Hepatocyte (in vitro differentiated cells): Measurements from ENCODE around the gene DAAM1. TPM values are rescaled to one million over a fixed set of nuclear protein-coding genes. Genes with fewer than 3 reads are reported as not detected.

ENCODE experiments used
- DNase-seq: peaks from one replicate; pipeline ENCODE4 v3.0.0-alpha.2; 2016; ENCODE audit warnings: low spot score
- H2AFZ ChIP-seq: fragments of 200-600 bp; sonication (generic); 2 replicates; pipeline ENCODE4 v1.6.0; 2016; ENCODE audit warnings: antibody characterized with exemption, mild to moderate bottlenecking
- H3K27ac ChIP-seq: fragments of 200-600 bp; sonication (generic); 2 replicates; pipeline ENCODE4 v1.5.1; 2016; ENCODE audit warnings: mild to moderate bottlenecking
- H3K27me3 ChIP-seq: fragments of 200-600 bp; sonication (generic); 2 replicates; pipeline ENCODE4 v1.6.1; 2016
- H3K36me3 ChIP-seq: fragments of 200-600 bp; sonication (generic); replicated peaks from 2 replicates; pipeline ENCODE4 v1.5.1; 2016; ENCODE audit warnings: low read depth; ENCODE audit not compliant: insufficient read depth
- H3K4me1 ChIP-seq: fragments of 200-600 bp; sonication (generic); 2 replicates; pipeline ENCODE4 v1.5.1; 2016; ENCODE audit warnings: mild to moderate bottlenecking, moderate library complexity; ENCODE audit not compliant: insufficient read depth
- H3K4me2 ChIP-seq: fragments of 200-600 bp; sonication (generic); 2 replicates; pipeline ENCODE4 v1.6.0; 2016
- H3K4me3 ChIP-seq: fragments of 200-600 bp; sonication (generic); 2 replicates; pipeline ENCODE4 v1.5.1; 2016; ENCODE audit warnings: mild to moderate bottlenecking
- H3K79me2 ChIP-seq: fragments of 200-600 bp; sonication (generic); 2 replicates; pipeline ENCODE4 v1.6.0; 2017; ENCODE audit warnings: mild to moderate bottlenecking
- H3K9me2 ChIP-seq: fragments of 200-600 bp; sonication (generic); replicated peaks from 2 replicates; pipeline ENCODE4 v1.6.0; 2017; ENCODE audit warnings: mild to moderate bottlenecking; ENCODE audit not compliant: insufficient read depth
- H3K9me3 ChIP-seq: fragments of 200-600 bp; sonication (generic); 2 replicates; pipeline ENCODE4 v1.5.1; 2016; ENCODE audit warnings: low read depth, mild to moderate bottlenecking
- H4K20me1 ChIP-seq: fragments of 200-600 bp; sonication (generic); 2 replicates; pipeline ENCODE4 v1.6.0; 2016; ENCODE audit warnings: mild to moderate bottlenecking; ENCODE audit not compliant: insufficient read depth, poor library complexity, severe bottlenecking
- CTCF ChIP-seq: fragments of 200-600 bp; sonication (generic); IDR thresholded peaks from 2 replicates; pipeline ENCODE4 v1.5.1; 2016; ENCODE audit warnings: antibody characterized with exemption, mild to moderate bottlenecking; ENCODE audit not compliant: poor library complexity
- EZH2 ChIP-seq: fragments of 200-600 bp; sonication (generic); IDR thresholded peaks from 2 replicates; pipeline ENCODE4 v1.6.1; 2016; ENCODE audit warnings: antibody characterized with exemption, mild to moderate bottlenecking, borderline replicate concordance
- EZH2phosphoT487 ChIP-seq: fragments of 200-600 bp; sonication (generic); IDR thresholded peaks from one replicate; pipeline ENCODE4 v1.6.1; 2018; ENCODE audit warnings: antibody characterized with exemption, mild to moderate bottlenecking, low read depth, moderate library complexity; ENCODE audit not compliant: unreplicated experiment, severe bottlenecking
- WGBS: methylation state at CpG from one replicate; pipeline ENCODE4 v1.1.6; 2016; ENCODE audit warnings: low lambda C conversion rate; ENCODE audit errors: missing lambda C conversion rate; 5-methylcytosine and 5-hydroxymethylcytosine counted together
- polyA plus RNA-seq: library from polyadenylated mRNA; unstranded; fragments of >200 nt; fragmentation: Nextera tagmentation; extraction: Ambion mirVana; gene quantifications from 2 replicates; pipeline ENCODE4 v1.2.1, GENCODE V29; 2016
- total RNA-seq: library from RNA; depleted of rRNA; stranded (reverse); fragments of >200 nt; gene quantifications from 2 replicates; pipeline ENCODE4 v1.2.3, GENCODE V29; 2014

Gene DAAM1
- total and polyA plus RNA-seq, 2 experiments from 2014 or later: 21.6 to 23.7 TPM

- no peak overlapping the region for H3K4me2 ChIP-seq
- peaks cover 3% of the 10 kb centered on the region for H3K4me1 ChIP-seq
- no peak for DNase-seq
- TF ChIP-seq EZH2phosphoT487 (no peak), EZH2 (no peak), CTCF (no peak)
- no peaks in the 10 kb centered on the region for H3K9me3 ChIP-seq
- H3K9me2 ChIP-seq: no peaks in the 10 kb centered on the region
- H3K36me3 ChIP-seq: no peaks in the 10 kb centered on the region
- H3K4me3 ChIP-seq: no peak overlapping the region
- H3K27ac ChIP-seq: no peak overlapping the region
- no peaks in the 10 kb centered on the region for H3K79me2 ChIP-seq
- 71% methylated on average over 3 of the region's 3 CpGs for WGBS
- no peak overlapping the region for H2AFZ ChIP-seq
- no peaks in the 10 kb centered on the region for H3K27me3 ChIP-seq
- H4K20me1 ChIP-seq: no peaks in the 10 kb centered on the region
Measured at GRCh38 chr14:59354666-59355065, 166.2 kb downstream of the DAAM1 start.

GRCh38 chr14:59355091-59355490 lies 166.6 kb downstream of the DAAM1 start:
- TF ChIP-seq EZH2phosphoT487: no peak
- TF ChIP-seq EZH2: no peak
- no peak for TF ChIP-seq CTCF
- H3K27ac ChIP-seq: no peak overlapping the region
- H3K36me3 ChIP-seq: no peaks in the 10 kb centered on the region

GRCh38 chr14:59356312-59356711 lies 167.8 kb downstream of the DAAM1 start:
- 84% methylated on average over 2 of the region's 2 CpGs for WGBS
- Histone ChIP-seq H3K9me2 (no peaks in the 10 kb centered on the region), H3K4me3 (no peak overlapping the region), H3K27me3 (no peaks in the 10 kb centered on the region), H3K4me1 (peaks cover 6% of the 10 kb centered on the region), H3K27ac (no peak overlapping the region), H3K79me2 (no peaks in the 10 kb centered on the region), H3K9me3 (no peaks in the 10 kb centered on the region), H4K20me1 (no peaks in the 10 kb centered on the region), H2AFZ (no peak overlapping the region), H3K36me3 (no peaks in the 10 kb centered on the region), H3K4me2 (no peak overlapping the region)
- TF ChIP-seq EZH2phosphoT487 (no peak), CTCF (no peak), EZH2 (no peak)
- DNase-seq: no peak

More at GRCh38 chr14:59355091-59355490, 166.6 kb downstream of the DAAM1 start:
- H3K9me3 ChIP-seq: no peaks in the 10 kb centered on the region
- WGBS: 94% methylated on average over 3 of the region's 3 CpGs
- no peaks in the 10 kb centered on the region for H3K4me1 ChIP-seq
- H3K79me2 ChIP-seq: no peaks in the 10 kb centered on the region
- no peaks in the 10 kb centered on the region for H3K9me2 ChIP-seq
- no peak for DNase-seq
- no peak overlapping the region for H3K4me2 ChIP-seq
- no peaks in the 10 kb centered on the region for H3K27me3 ChIP-seq
- no peak overlapping the region for H3K4me3 ChIP-seq
- H4K20me1 ChIP-seq: no peaks in the 10 kb centered on the region
- H2AFZ ChIP-seq: no peak overlapping the region

GRCh38 chr14:59356767-59357166 lies 168.3 kb downstream of the DAAM1 start:
- Histone ChIP-seq H2AFZ (no peak overlapping the region), H3K4me2 (no peak overlapping the region), H3K9me3 (no peaks in the 10 kb centered on the region), H3K27me3 (no peaks in the 10 kb centered on the region), H4K20me1 (no peaks in the 10 kb centered on the region), H3K79me2 (no peaks in the 10 kb centered on the region), H3K9me2 (no peaks in the 10 kb centered on the region), H3K4me3 (no peak overlapping the region), H3K27ac (no peak overlapping the region), H3K36me3 (no peaks in the 10 kb centered on the region), H3K4me1 (peaks cover 6% of the 10 kb centered on the region)
- DNase-seq: no peak
- TF ChIP-seq EZH2phosphoT487 (no peak), EZH2 (no peak), CTCF (no peak)
- WGBS: 91% methylated on average over 3 of the region's 3 CpGs
